NCI-H2196 treated with DMSO at 0.1 percent for 48 hours (cell line): ENCODE results near the gene CNPY1.
"Not testable (repeated sequence)": the region's sequence is repeated elsewhere in the genome, so short reads cannot be mapped to it uniquely, and the experiment has no call there.

Experiments used
- DNase-seq: peaks from one replicate; lab custom pipeline; 2025; ENCODE audit not compliant: unreplicated experiment; lab: John Stamatoyannopoulos, UW

The CNPY1 gene

GRCh38 chr7:155579565-155579964, 33.2 kb upstream of the CNPY1 start:
- DNase-seq: no peak

- DNase-seq: no peak
Observed at GRCh38 chr7:155578016-155578415, 31.7 kb upstream of the CNPY1 start.

- no peak for DNase-seq
Observed at GRCh38 chr7:155577509-155577905, 31.1 kb upstream of the CNPY1 start.

GRCh38 chr7:155576900-155577508, 30.6 kb upstream of the CNPY1 start:
- no peak for DNase-seq

GRCh38 chr7:155576416-155576815, 30.1 kb upstream of the CNPY1 start:
- no peak for DNase-seq

GRCh38 chr7:155574556-155575290, 28.4 kb upstream of the CNPY1 start:
- DNase-seq: no peak

GRCh38 chr7:155571581-155572345, 25.4 kb upstream of the CNPY1 start:
- DNase-seq: no peak

- no peak for DNase-seq
Observed at GRCh38 chr7:155570991-155571390, 24.6 kb upstream of the CNPY1 start.

- DNase-seq: no peak
Observed at GRCh38 chr7:155570171-155570958, 24.0 kb upstream of the CNPY1 start.

- DNase-seq: no peak
Observed at GRCh38 chr7:155569681-155570080, 23.3 kb upstream of the CNPY1 start.

- DNase-seq: peak; percentile 2
Observed at GRCh38 chr7:155568842-155569494, 22.6 kb upstream of the CNPY1 start.

GRCh38 chr7:155568333-155568660, 21.9 kb upstream of the CNPY1 start:
- no peak for DNase-seq

- no peak for DNase-seq
Observed at GRCh38 chr7:155567646-155568332, 21.4 kb upstream of the CNPY1 start.

GRCh38 chr7:155566011-155566836, 19.9 kb upstream of the CNPY1 start:
- DNase-seq: no peak

GRCh38 chr7:155565596-155565995, 19.2 kb upstream of the CNPY1 start:
- DNase-seq: no peak

GRCh38 chr7:155562976-155563375, 16.6 kb upstream of the CNPY1 start:
- not testable (repeated sequence) for DNase-seq

- no peak for DNase-seq
Observed at GRCh38 chr7:155562106-155562505, 15.7 kb upstream of the CNPY1 start.

- DNase-seq: no peak
Observed at GRCh38 chr7:155560982-155561686, 14.8 kb upstream of the CNPY1 start.
